Nephron (organoid): ENCODE measurements around the gene NDUFAF7.
"Not testable (repeated sequence)": the region's sequence is repeated elsewhere in the genome, so short reads cannot be mapped to it uniquely, and the experiment has no call there.

Experiments used
- H3K27ac Mint-ChIP-seq, 3 experiments: 2 replicates each; pipeline ENCODE4 v1.8.0; 2020; ENCODE audit warnings: mixed read lengths in 3 of 3, mild to moderate bottlenecking in 2 of 3, moderate library complexity in 1 of 3
- H3K27me3 Mint-ChIP-seq: 2 replicates; pipeline ENCODE4 v1.8.0; 2021; ENCODE audit warnings: low read depth, mild to moderate bottlenecking, moderate library complexity, mixed read lengths
- H3K36me3 Mint-ChIP-seq: 2 replicates; pipeline ENCODE4 v1.8.0; 2020; ENCODE audit warnings: low read depth, mixed read lengths
- H3K4me1 Mint-ChIP-seq: 2 replicates; pipeline ENCODE4 v1.8.0; 2020; ENCODE audit warnings: mixed read lengths
- H3K4me3 Mint-ChIP-seq, 3 experiments: 2 replicates each; pipeline ENCODE4 v1.8.0; 2020; ENCODE audit warnings: mild to moderate bottlenecking in 3 of 3, mixed read lengths in 3 of 3, moderate library complexity in 2 of 3
- H3K9me3 Mint-ChIP-seq: 2 replicates; pipeline ENCODE4 v1.8.0; 2020; ENCODE audit warnings: mixed read lengths
- CTCF ChIP-seq, 3 experiments: fragments of 200-600 bp; sonication (generic); IDR thresholded peaks; one replicate each; pipeline ENCODE4 v1.5.0; 2021; ENCODE audit warnings: antibody characterized with exemption in 3 of 3; ENCODE audit not compliant: unreplicated experiment in 3 of 3

The NDUFAF7 gene

GRCh38 chr2:37282746-37283145, 51.3 kb downstream of the NDUFAF7 start:
- Mint-ChIP-seq H3K9me3 (no peaks in the 10 kb centered on the region), H3K4me1 (peaks cover 10% of the 10 kb centered on the region), H3K27ac (no peak overlapping the region), H3K36me3 (peaks cover 48% of the 10 kb centered on the region), H3K4me3 (no peak overlapping the region), H3K27me3 (no peaks in the 10 kb centered on the region)
- no peak for TF ChIP-seq CTCF (IDR thresholded peaks at IDR 0.05; ENCODE audit: unreplicated experiment in 3 of 3)

GRCh38 chr2:37283207-37283606, 51.7 kb downstream of the NDUFAF7 start:
- Mint-ChIP-seq H3K9me3 (no peaks in the 10 kb centered on the region), H3K27me3 (no peaks in the 10 kb centered on the region), H3K27ac (no peak overlapping the region), H3K4me1 (peaks cover 10% of the 10 kb centered on the region), H3K36me3 (peaks cover 49% of the 10 kb centered on the region), H3K4me3 (no peak overlapping the region)
- no peak for TF ChIP-seq CTCF (IDR thresholded peaks at IDR 0.05; ENCODE audit: unreplicated experiment in 3 of 3)

GRCh38 chr2:37284381-37284780, 52.9 kb downstream of the NDUFAF7 start:
- TF ChIP-seq CTCF (IDR thresholded peaks at IDR 0.05; ENCODE audit: unreplicated experiment in 3 of 3), result no peak
- Mint-ChIP-seq H3K9me3 (no peaks in the 10 kb centered on the region), H3K27me3 (no peaks in the 10 kb centered on the region), H3K4me1 (peaks cover 10% of the 10 kb centered on the region), H3K4me3 (no peak overlapping the region), H3K36me3 (peaks cover 55% of the 10 kb centered on the region), H3K27ac (no peak overlapping the region)

- H3K27me3 Mint-ChIP-seq, result no peaks in the 10 kb centered on the region
- H3K27ac Mint-ChIP-seq, result no peak overlapping the region
- no peaks in the 10 kb centered on the region for H3K9me3 Mint-ChIP-seq
- H3K36me3 Mint-ChIP-seq, result peaks cover 51% of the 10 kb centered on the region
- peaks cover 2% of the 10 kb centered on the region for H3K4me1 Mint-ChIP-seq
- TF ChIP-seq CTCF (IDR thresholded peaks at IDR 0.05; ENCODE audit: unreplicated experiment in 3 of 3), result no peak
- no peak overlapping the region for H3K4me3 Mint-ChIP-seq
These were observed 56.5 kb downstream of the NDUFAF7 start for GRCh38 chr2:37287966-37288365.

- TF ChIP-seq CTCF (IDR thresholded peaks at IDR 0.05; ENCODE audit: unreplicated experiment in 3 of 3), result no peak
- no peak overlapping the region for H3K27ac Mint-ChIP-seq
- peaks cover 42% of the 10 kb centered on the region for H3K36me3 Mint-ChIP-seq
- no peaks in the 10 kb centered on the region for H3K4me1 Mint-ChIP-seq
- no peaks in the 10 kb centered on the region for H3K27me3 Mint-ChIP-seq
- no peaks in the 10 kb centered on the region for H3K9me3 Mint-ChIP-seq
- H3K4me3 Mint-ChIP-seq, result no peak overlapping the region
These were observed 60.2 kb downstream of the NDUFAF7 start for GRCh38 chr2:37291680-37292079.

- not testable (repeated sequence) for H3K4me3 Mint-ChIP-seq, H3K27ac Mint-ChIP-seq, H3K4me1 Mint-ChIP-seq, H3K9me3 Mint-ChIP-seq, H3K27me3 Mint-ChIP-seq
- peaks cover 38% of the 10 kb centered on the region for H3K36me3 Mint-ChIP-seq
These were observed 63.4 kb downstream of the NDUFAF7 start for GRCh38 chr2:37294858-37295257.
